H1 (cell line): ENCODE data around the gene CHP2. TPM values are rescaled to one million over a fixed set of nuclear protein-coding genes. Genes with fewer than 3 reads are reported as not detected.

Source experiments
- BCL11A ChIP-seq, 2 experiments: IDR thresholded peaks; one replicate each; pipeline ENCODE4 v1.6.1; 2011; ENCODE audit warnings: low read depth in 2 of 2, low read length in 2 of 2, mild to moderate bottlenecking in 2 of 2
- CREB1 ChIP-seq: IDR thresholded peaks from 2 replicates; pipeline ENCODE4 v1.6.1; 2012; ENCODE audit warnings: inconsistent platforms
- CTBP2 ChIP-seq: IDR thresholded peaks from 2 replicates; pipeline ENCODE4 v1.7.0; 2011; ENCODE audit warnings: borderline replicate concordance, mild to moderate bottlenecking, moderate library complexity, mixed read lengths, low read length; ENCODE audit not compliant: insufficient read depth, insufficient read length
- YY1 ChIP-seq: IDR thresholded peaks from 2 replicates; pipeline ENCODE4 v1.6.1; 2011; ENCODE audit warnings: low read depth, mild to moderate bottlenecking, low read length
- polyA plus RNA-seq, 7 experiments: library from polyadenylated mRNA; depleted of rRNA in 3 of 7; stranded (reverse) in 5 of 7; unstranded in 2 of 7; fragments of >200 nt in 5 of 7; fragments of 200-250 nt in 2 of 7; gene quantifications; 1 replicate in 5 of 7; 2 replicates in 1 of 7; 4 replicates in 1 of 7; pipeline versions ENCODE4 v1.2.1 to v1.2.3, GENCODE V29; 2011 to 2013; ENCODE audit warnings: missing spikeins in 2 of 7, mixed read lengths in 2 of 7
- total RNA-seq: library from RNA; stranded (reverse); fragmentation: NEBNext Ultra II Directional; extraction: Animal tissue kit (Norgen Biotek cat#: 25700); gene quantifications from 2 replicates; pipeline ENCODE4 v1.2.1, GENCODE V29; 2021

The CHP2 gene
- total and polyA plus RNA-seq, 2 of the 8 experiments (the other 6 are each of a cell fraction or from before 2014, with no cell fraction given), result 1.3 to 1.6 TPM

GRCh38 chr16:23724785-23725131 lies 30.1 kb upstream of the CHP2 start (continued):
- TF ChIP-seq YY1 (no peak), CREB1 (no peak), CTBP2 (no peak), BCL11A (IDR thresholded peaks at IDR 0.05; ENCODE audit: low read depth in 2 of 2, low read length in 2 of 2) (no peak)
